Chondrocyte (in vitro differentiated cells): ENCODE measurements around the gene TMTC1. TPM values are rescaled to one million over a fixed set of nuclear protein-coding genes. Genes with fewer than 3 reads are reported as not detected.

Experiments used
- DNase-seq: peaks from one replicate; pipeline ENCODE4 v3.0.0; 2021; ENCODE audit warnings: mixed read lengths, low spot score
- H3K27ac Mint-ChIP-seq: one replicate; pipeline ENCODE4 v1.8.0; 2021; ENCODE audit warnings: mild to moderate bottlenecking, moderate library complexity, mixed read lengths; ENCODE audit not compliant: unreplicated experiment
- H3K27me3 Mint-ChIP-seq: 2 replicates; pipeline ENCODE4 v1.8.0; 2021; ENCODE audit warnings: low read depth, mixed read lengths
- H3K36me3 Mint-ChIP-seq: 2 replicates; pipeline ENCODE4 v1.8.0; 2021; ENCODE audit warnings: low read depth, mixed read lengths
- H3K4me1 Mint-ChIP-seq: 2 replicates; pipeline ENCODE4 v1.8.0; 2021; ENCODE audit warnings: low read depth, mild to moderate bottlenecking, mixed read lengths
- H3K4me3 Mint-ChIP-seq: one replicate; pipeline ENCODE4 v1.8.0; 2021; ENCODE audit warnings: mild to moderate bottlenecking, moderate library complexity, mixed read lengths; ENCODE audit not compliant: unreplicated experiment
- H3K9me3 Mint-ChIP-seq: 2 replicates; pipeline ENCODE4 v1.8.0; 2021; ENCODE audit warnings: low read depth, mixed read lengths
- total RNA-seq: library from RNA; stranded (reverse); gene quantifications from 3 replicates; pipeline ENCODE4 v1.2.1, GENCODE V29; 2021
- TF ChIP-seq, protein P1 (sequence below): fragments of 200-600 bp; sonication (generic); IDR thresholded peaks from 2 replicates; pipeline ENCODE4 v1.5.0; 2021; ENCODE audit warnings: antibody characterized with exemption, mild to moderate bottlenecking, moderate library complexity

Gene TMTC1
- total RNA-seq, 1 donor from 2014 or later = 25.2 TPM

GRCh38 chr12:29534935-29535334, 248.8 kb downstream of the TMTC1 start:
- Mint-ChIP-seq H3K4me3 (no peak overlapping the region), H3K4me1 (no peaks in the 10 kb centered on the region), H3K27ac (no peak overlapping the region), H3K36me3 (peaks cover 2% of the 10 kb centered on the region), H3K9me3 (no peaks in the 10 kb centered on the region), H3K27me3 (no peaks in the 10 kb centered on the region)
- TF ChIP-seq, protein P1, sequence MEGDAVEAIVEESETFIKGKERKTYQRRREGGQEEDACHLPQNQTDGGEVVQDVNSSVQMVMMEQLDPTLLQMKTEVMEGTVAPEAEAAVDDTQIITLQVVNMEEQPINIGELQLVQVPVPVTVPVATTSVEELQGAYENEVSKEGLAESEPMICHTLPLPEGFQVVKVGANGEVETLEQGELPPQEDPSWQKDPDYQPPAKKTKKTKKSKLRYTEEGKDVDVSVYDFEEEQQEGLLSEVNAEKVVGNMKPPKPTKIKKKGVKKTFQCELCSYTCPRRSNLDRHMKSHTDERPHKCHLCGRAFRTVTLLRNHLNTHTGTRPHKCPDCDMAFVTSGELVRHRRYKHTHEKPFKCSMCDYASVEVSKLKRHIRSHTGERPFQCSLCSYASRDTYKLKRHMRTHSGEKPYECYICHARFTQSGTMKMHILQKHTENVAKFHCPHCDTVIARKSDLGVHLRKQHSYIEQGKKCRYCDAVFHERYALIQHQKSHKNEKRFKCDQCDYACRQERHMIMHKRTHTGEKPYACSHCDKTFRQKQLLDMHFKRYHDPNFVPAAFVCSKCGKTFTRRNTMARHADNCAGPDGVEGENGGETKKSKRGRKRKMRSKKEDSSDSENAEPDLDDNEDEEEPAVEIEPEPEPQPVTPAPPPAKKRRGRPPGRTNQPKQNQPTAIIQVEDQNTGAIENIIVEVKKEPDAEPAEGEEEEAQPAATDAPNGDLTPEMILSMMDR = no peak
- DNase-seq = no peak

- TF ChIP-seq, protein P1 = no peak
- Mint-ChIP-seq H3K4me1 (no peaks in the 10 kb centered on the region), H3K36me3 (peaks cover 2% of the 10 kb centered on the region), H3K27me3 (no peaks in the 10 kb centered on the region), H3K27ac (no peak overlapping the region), H3K9me3 (no peaks in the 10 kb centered on the region), H3K4me3 (no peak overlapping the region)
- no peak for DNase-seq
Measured at GRCh38 chr12:29533815-29534489, 249.8 kb downstream of the TMTC1 start.

GRCh38 chr12:29531471-29531870, 252.3 kb downstream of the TMTC1 start:
- Mint-ChIP-seq H3K27ac (no peak overlapping the region), H3K4me3 (no peak overlapping the region), H3K9me3 (no peaks in the 10 kb centered on the region), H3K27me3 (no peaks in the 10 kb centered on the region), H3K4me1 (no peaks in the 10 kb centered on the region), H3K36me3 (peaks cover 3% of the 10 kb centered on the region)
- no peak for DNase-seq
- TF ChIP-seq, protein P1 = no peak

DNA sequence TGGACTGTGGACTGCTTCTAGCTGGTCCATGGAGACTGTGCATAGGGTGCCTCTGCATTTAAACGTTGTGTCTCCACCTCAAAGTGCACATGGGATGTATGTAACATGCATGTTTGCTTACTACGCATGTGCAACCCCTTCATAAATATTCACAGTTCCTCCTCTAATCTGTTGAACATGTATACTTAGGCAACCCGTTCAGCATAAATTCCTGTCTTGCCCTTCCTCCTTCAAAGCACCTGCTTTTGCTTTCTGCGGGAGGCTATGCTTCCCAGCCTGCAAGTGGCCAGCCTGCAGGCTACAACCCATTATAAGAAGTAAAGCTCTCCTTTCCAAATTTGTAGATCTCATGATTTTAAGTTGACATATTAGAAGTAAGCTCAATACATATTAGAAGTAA, 253.3 kb downstream of the TMTC1 start:
- no peak overlapping the region for H3K4me3 Mint-ChIP-seq
- no peaks in the 10 kb centered on the region for H3K9me3 Mint-ChIP-seq

DNA sequence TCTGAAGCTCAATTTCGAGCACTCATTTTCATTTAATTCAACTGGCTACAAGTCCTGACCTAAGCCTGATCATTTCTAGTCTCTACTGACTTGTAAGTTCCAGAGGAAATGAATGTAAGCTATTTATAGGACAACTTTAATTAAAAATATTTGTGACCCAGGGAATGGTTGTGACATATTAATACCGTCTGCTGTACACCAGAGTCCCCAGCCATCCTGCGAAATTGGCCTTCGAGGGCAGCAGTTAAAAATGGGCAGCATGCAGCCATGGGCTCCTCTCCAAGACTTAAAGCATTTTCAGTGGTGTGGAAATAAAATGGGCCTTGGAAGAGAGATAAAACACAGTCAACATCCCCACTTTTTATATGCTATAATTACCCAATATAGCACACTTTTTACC, 255.6 kb downstream of the TMTC1 start:
- no peaks in the 10 kb centered on the region for H3K27me3 Mint-ChIP-seq
- TF ChIP-seq, protein P1 = no peak
- H3K36me3 Mint-ChIP-seq = peaks cover 1% of the 10 kb centered on the region
- no peak overlapping the region for H3K27ac Mint-ChIP-seq
- no peak overlapping the region for H3K4me3 Mint-ChIP-seq
- no peaks in the 10 kb centered on the region for H3K9me3 Mint-ChIP-seq
- peaks cover 11% of the 10 kb centered on the region for H3K4me1 Mint-ChIP-seq
- no peak for DNase-seq

More for the DNA sequence above, 253.3 kb downstream of the TMTC1 start:
- no peaks in the 10 kb centered on the region for H3K4me1 Mint-ChIP-seq
- H3K27ac Mint-ChIP-seq = no peak overlapping the region
- TF ChIP-seq, protein P1 = no peak
- H3K27me3 Mint-ChIP-seq = no peaks in the 10 kb centered on the region
- peaks cover 1% of the 10 kb centered on the region for H3K36me3 Mint-ChIP-seq
- no peak for DNase-seq
